Stimulated activated CD8-positive, alpha-beta memory T cell treated with anti-CD3 and anti-CD28 coated beads, Interleukin-4, amount 100 ng/mL, for 1 hour (primary cell): ENCODE results near the gene TACC2.
"Not testable (repeated sequence)": the region's sequence is repeated elsewhere in the genome, so short reads cannot be mapped to it uniquely, and the experiment has no call there.

Source experiments
- DNase-seq, 2 donors: peaks; one replicate each; pipeline ENCODE4 v3.0.0-alpha.2; 2020; ENCODE audit warnings: low read depth in 2 of 2, low spot score in 1 of 2

Gene TACC2

GRCh38 chr10:122060250-122060649 is 71.3 kb downstream of the TACC2 start:
- no peak for DNase-seq

GRCh38 chr10:122062831-122063674 is 74.1 kb downstream of the TACC2 start:
- no peak for DNase-seq

- DNase-seq, result not testable (repeated sequence)
These were observed 77.5 kb downstream of the TACC2 start for GRCh38 chr10:122066337-122066939.

- DNase-seq, result no peak
These were observed 79.9 kb downstream of the TACC2 start for GRCh38 chr10:122068844-122069243.

GRCh38 chr10:122072491-122072890 is 83.5 kb downstream of the TACC2 start:
- DNase-seq, result no peak

GRCh38 chr10:122073508-122073907 is 84.5 kb downstream of the TACC2 start:
- DNase-seq, result no peak

GRCh38 chr10:122075171-122075570 is 86.2 kb downstream of the TACC2 start:
- DNase-seq, result no peak

- not testable (repeated sequence) for DNase-seq
These were observed 86.9 kb downstream of the TACC2 start for GRCh38 chr10:122075876-122076275.

- DNase-seq, result no peak
These were observed 88.4 kb downstream of the TACC2 start for GRCh38 chr10:122077311-122077875.

GRCh38 chr10:122078326-122078725 is 89.4 kb downstream of the TACC2 start:
- no peak for DNase-seq

- no peak for DNase-seq
These were observed 90.2 kb downstream of the TACC2 start for GRCh38 chr10:122078965-122079795.

GRCh38 chr10:122082616-122083477 is 93.9 kb downstream of the TACC2 start:
- no peak for DNase-seq

GRCh38 chr10:122083478-122084025 is 94.6 kb downstream of the TACC2 start:
- DNase-seq, result no peak

- DNase-seq, result no peak
These were observed 95.5 kb downstream of the TACC2 start for GRCh38 chr10:122084286-122085041.

- DNase-seq, result no peak
These were observed 96.5 kb downstream of the TACC2 start for GRCh38 chr10:122085423-122085911.

- DNase-seq, result no peak
These were observed 97.7 kb downstream of the TACC2 start for GRCh38 chr10:122086416-122087240.

- no peak for DNase-seq
These were observed 98.5 kb downstream of the TACC2 start for GRCh38 chr10:122087436-122087835.

- no peak for DNase-seq
These were observed 100.5 kb downstream of the TACC2 start for GRCh38 chr10:122089311-122090017.
